ENCODE measurements around the gene CNOT11. TPM values are rescaled to one million over a fixed set of nuclear protein-coding genes. Genes with fewer than 3 reads are reported as not detected.

CNOT11 gene
- total and polyA plus RNA-seq, 2 of the 13 experiments (the other 11 are each of a cell fraction or from before 2014, with no cell fraction given) = 114 to 209 TPM

- TF ChIP-seq ZNF672 (CRISPR knock-in tag; IDR thresholded peaks at IDR 0.05) (no peak), ZNF503 (CRISPR knock-in tag; IDR thresholded peaks at IDR 0.05) (no peak), BCLAF1 (IDR thresholded peaks at IDR 0.05) (no peak), PCBP2 (optimal IDR thresholded peaks at IDR 0.05; ENCODE audit: low read depth, low read length, poor library complexity, severe bottlenecking) (no peak), PAF1 (CRISPR knock-in tag; IDR thresholded peaks at IDR 0.05) (no peak), HMG20B (CRISPR knock-in tag; conservative IDR thresholded peaks at IDR 0.05) (no peak), GATA4 (IDR thresholded peaks at IDR 0.05; ENCODE audit: borderline replicate concordance, low read depth) (peak; percentile 55; the same call in 1 of the 2 replicates), LRRFIP1 (CRISPR knock-in tag; conservative IDR thresholded peaks at IDR 0.05) (no peak), ZNF251 (CRISPR knock-in tag; IDR thresholded peaks at IDR 0.05) (no peak), ZNF639 (CRISPR knock-in tag; conservative IDR thresholded peaks at IDR 0.05) (no peak), CENPT (CRISPR knock-in tag; IDR thresholded peaks at IDR 0.05; ENCODE audit: low read depth) (no peak), RFX3 (CRISPR knock-in tag; IDR thresholded peaks at IDR 0.05) (peak; percentile 26; the same call in 1 of the 2 replicates), CREB1 (IDR thresholded peaks at IDR 0.05) (no peak), CREB1 (CRISPR knock-in tag; IDR thresholded peaks at IDR 0.05) (no peak), KDM4B (CRISPR knock-in tag; IDR thresholded peaks at IDR 0.05) (no peak), RNF219 (CRISPR knock-in tag; IDR thresholded peaks at IDR 0.05) (no peak), ZNF772 (CRISPR knock-in tag; IDR thresholded peaks at IDR 0.05) (no peak), ZKSCAN5 (CRISPR knock-in tag; IDR thresholded peaks at IDR 0.05) (no peak), SPEN (CRISPR knock-in tag; IDR thresholded peaks at IDR 0.05; ENCODE audit: low read depth) (no peak), ZNF549 (CRISPR knock-in tag; IDR thresholded peaks at IDR 0.05) (no peak)
These were observed 18.3 kb upstream of the CNOT11 start (continued) for GRCh38 chr2:101234169-101234938.

Measured in HepG2 (cell line).